Stimulated activated CD4-positive, alpha-beta T cell treated with anti-CD3 and anti-CD28 coated beads, Interleukin-4, amount 100 ng/mL, for 48 hours (primary cell): ENCODE results near the gene MTARC1.

Experiments
- DNase-seq, 2 donors: peaks; one replicate each; pipeline ENCODE4 v3.0.0-alpha.2; 2020; ENCODE audit warnings: low read depth in 2 of 2

Gene MTARC1

DNA sequence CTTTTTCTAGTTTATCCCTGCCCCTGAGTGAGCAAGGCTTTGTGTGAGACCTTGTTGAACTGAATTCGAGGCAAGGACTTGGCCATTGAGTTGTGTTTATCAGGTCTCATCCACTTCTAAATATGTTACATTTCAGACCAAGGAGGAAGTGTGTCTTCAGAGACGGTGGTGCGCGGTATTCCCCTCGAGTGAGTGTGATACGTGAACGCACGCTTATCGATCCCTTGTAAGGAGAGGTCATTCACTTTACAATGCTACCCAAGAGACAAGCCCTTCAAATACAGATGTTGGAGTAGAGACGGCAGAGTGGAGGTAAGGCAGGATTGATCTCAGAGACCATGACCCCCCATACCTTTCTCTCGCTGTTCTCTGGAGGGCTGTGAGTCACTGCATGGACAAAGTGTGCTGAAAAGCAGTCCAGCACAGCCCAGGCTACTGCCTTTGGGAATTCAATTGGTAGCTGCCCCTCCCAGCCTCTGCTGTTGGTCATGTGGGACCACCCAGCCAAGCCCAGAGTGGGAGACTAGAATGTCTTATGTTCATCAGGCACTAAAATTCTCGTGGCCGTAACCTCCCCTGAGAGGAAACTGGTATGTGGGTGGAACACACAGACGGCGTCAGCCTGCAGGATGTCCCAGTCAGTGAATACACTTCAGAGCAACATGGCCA lies 16.3 kb upstream of the MTARC1 start:
- no peak for DNase-seq

DNA sequence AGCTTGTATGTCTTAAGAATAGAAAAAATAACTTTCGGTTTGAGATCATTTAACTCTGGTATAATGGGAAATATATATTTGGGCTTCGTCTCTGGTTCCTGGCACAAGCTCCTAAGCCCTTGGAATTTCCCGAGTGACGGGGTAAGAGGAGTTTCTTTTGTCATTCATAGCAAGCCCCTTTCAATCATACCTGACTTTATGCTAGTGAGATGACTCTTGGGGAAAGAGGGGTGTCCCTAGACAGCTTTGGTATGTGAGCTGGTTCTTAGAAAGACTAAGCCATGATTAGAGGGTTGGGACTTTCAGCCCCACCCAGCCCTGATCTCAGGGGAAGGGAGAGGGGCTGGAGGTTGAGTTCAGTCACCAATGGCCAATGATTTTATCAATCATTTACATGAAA lies 13.9 kb upstream of the MTARC1 start:
- no peak for DNase-seq

DNA sequence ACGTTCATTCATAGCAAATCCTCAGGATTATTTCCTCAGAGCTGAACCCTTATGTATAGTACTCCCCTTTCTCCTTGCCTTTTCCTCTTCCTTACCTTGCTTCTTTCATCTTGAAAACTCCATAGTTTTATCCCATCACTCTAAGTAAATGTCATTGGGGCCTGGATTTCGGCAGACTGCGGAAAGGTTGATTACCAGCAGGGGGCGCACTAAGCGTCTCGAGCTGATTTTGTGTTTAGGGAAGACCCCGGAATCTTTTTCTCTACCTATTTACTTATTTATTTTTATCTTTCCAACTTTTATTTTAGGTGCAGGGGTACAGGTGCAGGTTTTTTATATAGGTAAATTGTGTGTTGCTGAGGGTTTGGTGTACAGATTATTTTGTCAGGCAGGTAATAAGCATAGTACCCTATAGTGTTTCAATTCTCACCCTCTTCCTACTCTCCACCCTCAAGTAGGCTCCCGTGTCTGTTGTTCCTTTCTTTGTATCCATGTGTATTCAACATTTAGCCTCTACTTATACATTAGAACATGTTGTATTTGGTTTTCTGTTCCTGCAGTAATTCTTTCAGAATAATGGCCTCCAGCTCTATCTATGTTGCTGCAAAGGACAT lies 11.4 kb upstream of the MTARC1 start:
- peak in 1 of 2 donors; percentile 18 for DNase-seq

DNA sequence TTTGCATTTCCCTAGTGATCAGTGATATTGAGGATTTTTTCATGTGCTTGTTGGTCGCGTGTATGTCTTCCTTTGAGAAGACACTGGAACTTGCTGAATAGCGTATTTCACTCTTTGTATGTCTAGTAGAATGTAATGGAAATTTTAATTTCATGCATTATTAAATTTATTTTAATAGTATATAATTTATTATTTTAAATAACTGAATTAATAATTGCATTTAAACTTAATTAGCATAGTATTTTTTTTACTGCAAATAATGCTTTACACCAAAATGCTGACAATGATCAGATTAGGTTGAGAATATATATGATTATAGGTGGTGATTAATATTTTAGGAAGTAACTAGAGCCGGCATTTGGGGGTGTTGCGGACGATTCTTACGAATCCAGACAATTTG lies 10.5 kb upstream of the MTARC1 start:
- no peak for DNase-seq

DNA sequence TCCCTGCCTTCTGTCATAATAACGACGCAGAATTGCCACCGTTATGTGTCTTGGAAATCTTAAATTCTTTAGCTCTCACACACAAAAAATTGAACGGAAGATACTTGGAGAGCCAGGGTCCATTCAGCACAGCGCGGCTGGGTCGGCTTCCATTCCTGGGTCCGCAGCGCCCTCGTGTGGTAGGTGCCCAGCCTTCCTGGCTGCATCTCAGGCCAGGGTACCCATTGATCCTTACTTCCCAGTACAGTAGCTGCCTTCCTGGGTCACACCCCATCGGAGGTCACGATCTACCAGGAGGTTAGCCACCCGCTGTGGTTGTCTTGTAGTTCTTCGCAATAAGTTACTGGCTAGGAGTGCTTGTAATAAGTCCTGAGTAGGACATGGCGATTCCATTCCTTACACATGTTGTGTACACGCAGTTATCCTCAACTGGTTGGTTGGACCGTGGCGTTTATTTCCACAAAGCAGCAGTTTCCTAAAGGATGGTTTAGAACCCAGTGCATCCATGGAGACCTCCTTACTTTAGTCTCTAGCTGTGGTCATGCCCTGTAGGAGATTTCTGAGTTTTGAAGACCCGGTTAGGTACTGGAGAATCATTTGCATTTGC lies 9.9 kb upstream of the MTARC1 start:
- peak; percentile 66 to 74 for DNase-seq

DNA sequence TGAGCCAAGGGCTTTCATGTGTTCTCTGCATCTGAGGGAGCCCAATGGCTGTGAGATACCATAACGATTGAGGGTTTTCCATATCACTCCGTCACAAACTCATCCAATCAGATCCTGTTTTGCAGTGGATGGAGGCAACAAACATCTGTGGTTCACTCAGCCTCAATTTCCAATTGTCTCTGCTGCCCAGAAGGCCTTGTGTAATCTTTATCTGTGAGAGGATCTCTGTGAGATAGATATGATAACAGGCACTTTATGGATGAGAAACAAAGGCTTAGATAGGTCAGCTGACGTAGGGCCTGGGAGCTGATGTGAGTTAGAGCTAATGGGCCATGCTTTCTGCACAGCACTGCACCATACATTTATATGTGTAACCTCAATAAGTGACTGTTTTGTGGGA lies 3.3 kb upstream of the MTARC1 start:
- DNase-seq: no peak

DNA sequence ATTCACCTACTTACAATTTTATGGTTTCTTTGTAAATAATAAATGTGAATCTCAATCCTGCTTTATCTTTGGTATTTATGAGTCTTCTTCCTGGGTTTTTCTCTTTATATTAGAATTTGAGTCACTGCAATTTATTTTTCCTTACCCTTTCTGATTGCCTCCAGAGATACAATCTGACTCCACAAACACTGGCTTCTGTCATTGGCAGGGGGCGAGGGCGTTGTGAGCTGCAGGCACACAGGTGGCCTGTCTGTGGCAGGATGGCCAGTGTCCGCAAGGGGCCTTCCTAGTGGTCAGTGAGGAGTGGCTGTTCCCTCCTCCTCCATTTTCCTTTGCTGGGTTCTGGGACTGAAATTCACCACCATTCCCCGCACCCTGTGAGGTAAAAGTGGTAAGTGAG lies 2.0 kb upstream of the MTARC1 start:
- DNase-seq: no peak

DNA sequence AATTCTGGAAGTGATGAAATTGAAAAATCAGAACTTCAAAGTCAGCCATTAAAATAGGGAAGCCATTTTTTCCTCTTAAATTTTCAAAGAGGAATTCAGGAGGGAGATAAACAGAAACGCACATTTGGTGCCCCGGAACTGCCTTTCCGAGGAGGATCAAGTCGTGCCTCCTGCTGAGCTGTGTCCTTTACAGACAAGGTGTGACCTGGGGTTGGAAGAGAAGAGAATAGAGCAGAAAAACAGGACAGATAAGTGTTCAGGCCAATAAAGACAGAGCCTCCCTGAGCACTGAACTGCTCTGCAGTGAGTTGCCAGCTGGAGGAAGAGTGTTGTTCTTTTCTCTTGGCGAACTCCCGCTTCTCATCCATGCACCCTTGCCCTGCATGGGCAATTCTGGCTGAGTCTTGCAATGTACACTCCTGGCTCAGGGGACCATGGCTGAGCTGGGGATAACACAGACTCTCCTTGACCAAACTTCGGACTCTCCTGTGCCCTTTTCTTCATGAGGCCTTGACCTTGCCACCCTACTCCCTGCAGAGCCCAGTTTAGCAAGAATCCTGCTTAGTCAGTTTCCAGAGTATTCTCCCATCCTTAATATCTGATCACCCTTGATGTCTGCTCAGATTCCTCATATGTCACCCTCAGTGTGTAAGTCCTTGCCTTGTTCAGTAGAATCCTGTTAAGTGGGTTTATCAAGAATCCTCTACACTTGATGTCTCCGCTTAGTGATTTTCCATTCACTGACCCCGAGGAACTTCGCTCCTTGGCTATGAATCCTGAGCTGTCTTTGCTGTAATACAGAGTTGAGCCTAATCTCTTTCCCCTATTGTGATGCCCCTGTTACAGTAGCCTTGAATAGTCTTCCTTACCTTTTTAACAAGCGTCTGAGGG lies 1.3 kb upstream of the MTARC1 start:
- no peak for DNase-seq

DNA sequence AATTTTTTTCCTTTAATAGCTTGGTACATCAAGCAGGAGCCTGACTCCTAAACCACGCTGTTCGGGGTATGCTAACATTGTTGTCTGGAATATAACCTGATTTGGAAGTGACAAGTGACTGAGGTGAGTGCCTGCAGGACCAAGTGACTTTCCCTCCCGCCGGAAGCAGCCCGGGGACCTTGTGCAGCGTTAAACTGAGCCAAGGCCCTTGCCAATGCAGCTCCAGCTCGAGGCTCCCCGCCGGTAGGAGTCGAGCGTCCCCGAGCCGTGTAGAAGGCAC lies 716 bp upstream of the MTARC1 start:
- DNase-seq: no peak

DNA sequence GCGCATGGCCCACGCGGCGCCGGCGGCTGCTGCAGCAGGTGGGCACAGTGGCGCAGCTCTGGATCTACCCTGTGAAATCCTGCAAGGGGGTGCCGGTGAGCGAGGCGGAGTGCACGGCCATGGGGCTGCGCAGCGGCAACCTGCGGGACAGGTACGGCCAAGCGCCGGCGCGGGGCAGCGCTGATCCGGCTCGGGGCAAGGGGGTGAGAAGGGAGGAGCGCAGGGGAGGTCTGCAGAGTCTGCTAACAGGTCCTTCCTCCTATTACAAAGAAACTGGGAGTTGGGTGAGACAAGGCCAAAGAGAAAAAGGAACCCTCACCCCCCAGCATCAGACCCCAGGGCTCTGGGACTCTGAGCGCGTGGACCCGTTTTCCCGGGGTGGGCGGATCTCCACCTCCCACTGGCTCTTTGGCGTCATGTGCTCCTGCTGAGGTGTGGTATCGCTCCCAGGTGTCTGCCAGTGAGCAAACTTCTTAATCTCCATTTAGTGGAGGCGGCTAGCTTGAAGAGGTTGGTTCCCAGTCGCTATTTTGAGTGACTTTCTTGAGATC lies 431 bp downstream of the MTARC1 start:
- no peak for DNase-seq

DNA sequence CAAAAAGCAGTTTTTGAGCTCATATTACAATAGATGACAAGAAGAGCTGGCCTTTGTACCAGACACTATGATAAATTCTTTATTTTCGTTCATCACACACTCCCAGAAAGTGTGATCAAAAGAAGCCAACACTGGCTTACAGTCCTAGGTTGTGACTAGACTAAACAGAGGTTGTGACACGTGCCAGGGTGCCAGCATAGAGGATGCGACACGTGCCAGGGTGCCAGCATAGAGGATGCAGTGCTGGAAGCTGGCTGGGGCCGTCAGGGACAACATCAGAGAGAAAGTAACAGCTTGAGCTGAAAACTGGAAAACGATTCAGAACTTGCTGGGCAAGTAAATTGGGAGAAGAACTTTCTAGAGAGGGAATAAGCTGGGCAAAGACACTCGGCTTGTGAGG lies 2.2 kb downstream of the MTARC1 start:
- no peak for DNase-seq

DNA sequence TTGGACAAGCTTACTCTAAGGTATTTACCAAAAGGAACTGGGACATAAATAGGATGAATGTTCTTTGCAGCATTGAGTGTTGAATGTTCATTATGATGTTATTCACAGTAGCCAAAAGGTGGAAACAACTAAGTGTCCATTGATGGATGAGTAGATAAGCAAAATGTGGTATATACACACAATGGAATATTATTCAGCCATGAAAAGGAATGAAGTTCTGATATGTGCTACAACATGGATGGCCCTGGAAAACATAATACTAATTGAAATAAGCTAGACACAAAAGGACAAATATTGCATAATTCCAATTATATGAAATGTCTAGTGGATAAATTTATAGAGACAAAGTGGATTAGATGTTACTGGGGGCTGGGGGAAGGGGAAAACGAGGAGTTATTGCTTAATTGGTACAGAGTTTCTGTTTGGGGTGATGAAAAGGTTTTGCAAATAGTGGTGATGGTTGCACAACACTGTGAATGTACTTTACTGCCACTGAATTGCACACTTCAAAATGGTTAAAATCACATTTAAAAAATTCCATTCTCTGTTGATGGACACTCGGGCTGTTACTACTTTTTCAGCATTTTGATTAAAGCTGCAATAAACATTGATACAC lies 2.9 kb downstream of the MTARC1 start:
- DNase-seq: no peak

DNA sequence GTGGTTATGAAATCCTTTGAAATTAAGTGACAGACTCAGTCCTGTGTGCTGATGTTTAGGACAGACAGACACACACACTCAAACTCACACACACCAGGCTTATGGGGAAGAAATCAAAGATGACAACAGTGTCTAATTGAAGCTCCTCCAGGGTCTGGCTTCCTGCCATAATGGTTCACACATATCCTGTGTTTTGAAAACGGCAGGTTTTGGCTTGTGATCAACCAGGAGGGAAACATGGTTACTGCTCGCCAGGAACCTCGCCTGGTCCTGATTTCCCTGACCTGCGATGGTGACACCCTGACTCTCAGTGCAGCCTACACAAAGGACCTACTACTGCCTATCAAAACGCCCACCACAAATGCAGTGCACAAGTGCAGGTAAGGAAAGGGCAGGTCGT lies 4.6 kb downstream of the MTARC1 start:
- no peak for DNase-seq

DNA sequence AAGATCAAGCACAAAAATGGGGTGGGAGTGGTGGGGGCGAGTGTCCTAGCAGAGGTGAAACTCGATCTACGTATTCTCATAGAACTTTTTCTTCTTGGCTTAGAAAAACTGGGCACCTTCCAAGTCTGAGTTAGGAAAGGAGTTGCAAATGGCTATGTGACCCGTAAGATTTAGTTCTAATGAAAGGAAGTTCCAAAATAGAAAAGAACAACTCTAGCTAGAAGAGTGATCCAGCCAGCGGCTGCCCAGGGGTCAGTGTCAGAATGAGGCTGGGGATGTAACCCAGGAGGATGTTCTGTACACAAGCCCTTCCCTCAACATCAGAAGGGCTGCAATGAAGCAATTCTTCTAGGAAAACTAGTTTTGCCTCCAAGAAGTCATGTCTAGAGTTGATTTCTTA lies 5.2 kb downstream of the MTARC1 start:
- no peak for DNase-seq

DNA sequence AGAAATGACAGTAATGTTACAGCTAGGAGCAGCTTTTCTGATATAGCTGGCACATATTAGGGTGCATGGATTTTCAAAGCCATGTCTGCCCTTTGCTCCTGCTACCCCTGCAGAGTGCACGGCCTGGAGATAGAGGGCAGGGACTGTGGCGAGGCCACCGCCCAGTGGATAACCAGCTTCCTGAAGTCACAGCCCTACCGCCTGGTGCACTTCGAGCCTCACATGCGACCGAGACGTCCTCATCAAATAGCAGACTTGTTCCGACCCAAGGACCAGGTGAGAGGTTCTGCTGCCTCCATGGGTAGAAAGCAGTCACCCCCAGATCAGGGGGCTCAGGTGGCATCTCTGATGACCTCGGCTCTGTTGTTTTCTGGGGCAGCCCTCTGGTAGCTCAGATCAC lies 9.8 kb downstream of the MTARC1 start:
- DNase-seq: no peak

DNA sequence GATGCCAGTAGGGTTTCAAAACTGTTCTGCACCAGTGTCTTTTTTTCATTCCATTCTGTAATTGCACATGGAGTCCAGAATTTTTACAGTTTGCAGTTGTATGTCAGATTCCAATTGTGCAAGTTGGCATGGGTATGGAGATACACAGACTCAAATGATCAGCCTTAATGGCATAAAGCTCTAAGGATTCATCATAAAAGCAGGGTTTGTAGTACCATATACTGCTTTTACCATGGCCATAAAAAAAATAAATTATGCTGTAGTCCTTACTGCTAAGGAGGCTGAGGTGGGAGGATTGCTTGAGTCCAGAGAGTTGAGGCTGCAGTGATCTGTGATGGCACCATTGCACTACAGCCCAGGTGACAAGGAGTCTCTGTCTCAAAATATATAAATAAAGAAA lies 10.3 kb downstream of the MTARC1 start:
- DNase-seq: no peak

DNA sequence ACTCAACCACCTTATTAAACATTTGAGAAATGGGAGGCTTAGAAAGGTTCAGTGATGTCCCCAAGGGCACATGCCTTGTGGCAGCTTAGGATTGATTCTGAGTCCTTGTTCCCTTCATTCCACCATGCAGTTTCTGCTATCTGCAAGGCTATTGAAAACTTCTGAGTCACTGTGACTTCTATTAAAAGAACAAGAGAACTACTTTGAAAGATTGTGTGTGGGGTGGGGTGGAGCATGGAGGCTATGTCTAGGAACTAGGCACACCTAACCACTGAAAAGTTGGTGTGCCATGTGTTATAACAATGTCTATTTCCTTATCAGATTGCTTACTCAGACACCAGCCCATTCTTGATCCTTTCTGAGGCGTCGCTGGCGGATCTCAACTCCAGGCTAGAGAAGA lies 10.8 kb downstream of the MTARC1 start:
- no peak for DNase-seq

DNA sequence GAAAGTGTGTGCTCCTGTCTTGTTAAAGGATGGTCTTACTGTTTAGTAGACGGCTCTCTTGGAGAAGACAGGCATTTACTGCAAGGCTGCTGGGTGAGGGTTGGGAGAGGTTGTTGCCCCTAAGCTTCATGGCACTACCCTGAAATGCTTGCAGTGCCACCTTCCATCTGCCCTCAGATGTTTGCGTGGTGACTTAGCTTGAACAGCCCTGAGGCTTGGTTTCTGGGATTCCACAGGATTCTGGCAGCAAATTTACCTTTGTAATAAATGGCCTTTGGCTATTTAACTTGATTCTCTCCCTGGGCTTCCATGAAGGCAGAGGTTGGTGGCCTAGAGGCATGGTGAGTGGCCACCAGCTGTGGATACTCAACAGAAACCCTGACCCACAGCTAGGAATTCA lies 11.6 kb downstream of the MTARC1 start:
- DNase-seq: no peak

DNA sequence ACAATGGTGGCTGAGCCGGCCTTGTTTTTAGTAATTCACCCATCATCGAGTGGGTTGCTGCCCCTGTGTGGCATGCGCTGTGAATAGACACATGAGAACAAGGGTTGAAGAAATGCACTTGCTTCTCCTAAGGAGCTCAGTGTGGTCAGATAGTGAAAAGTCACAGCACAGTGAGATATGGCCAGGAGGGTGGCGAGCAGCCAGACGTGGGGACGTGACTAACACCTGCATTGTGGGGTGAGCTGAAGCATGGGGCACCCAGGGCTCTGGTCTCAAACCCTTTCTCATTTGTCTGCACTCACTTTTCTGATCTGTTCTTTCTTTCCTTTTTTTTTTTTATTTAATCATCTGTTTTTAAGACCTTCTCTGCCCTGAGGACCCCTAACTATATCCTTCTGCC lies 13.5 kb downstream of the MTARC1 start:
- no peak for DNase-seq

DNA sequence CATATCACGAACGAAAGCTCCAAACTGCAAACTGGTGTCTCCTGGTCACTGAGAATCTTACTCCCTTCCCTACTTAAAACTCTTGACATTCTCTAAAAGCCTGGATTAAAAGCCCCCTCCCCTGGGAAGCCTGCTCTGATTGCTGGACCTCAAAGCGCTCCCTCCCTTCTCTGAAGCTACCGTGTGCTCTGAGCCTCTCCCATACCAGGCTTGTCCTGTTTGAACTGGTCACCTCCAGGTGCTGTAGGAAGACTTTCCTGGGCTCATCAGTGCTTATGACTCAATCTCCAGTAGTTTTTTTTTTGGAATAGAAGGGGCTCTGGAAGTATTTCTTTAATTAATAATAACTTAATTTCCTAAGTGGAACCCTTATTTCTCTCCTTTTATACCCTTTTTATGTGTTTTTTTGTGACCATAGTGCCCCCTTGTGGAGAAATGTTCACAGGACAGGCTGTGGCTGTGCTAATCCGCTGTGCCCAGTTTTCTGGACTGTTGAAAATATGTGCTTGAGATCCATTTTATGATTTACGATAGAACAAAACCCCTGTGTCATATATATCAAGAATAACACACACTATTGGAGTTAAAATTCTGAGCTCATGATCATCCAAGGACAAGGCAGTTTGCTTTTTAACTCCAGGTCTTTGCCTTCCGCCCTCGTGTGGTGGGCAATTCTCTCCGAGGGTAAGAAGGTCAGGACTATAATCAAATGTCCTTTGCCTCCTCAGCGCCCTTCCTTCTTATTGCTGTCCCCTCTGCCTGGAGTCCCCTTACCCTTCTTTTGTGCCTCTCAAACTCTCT lies 16.9 kb downstream of the MTARC1 start:
- no peak for DNase-seq

DNA sequence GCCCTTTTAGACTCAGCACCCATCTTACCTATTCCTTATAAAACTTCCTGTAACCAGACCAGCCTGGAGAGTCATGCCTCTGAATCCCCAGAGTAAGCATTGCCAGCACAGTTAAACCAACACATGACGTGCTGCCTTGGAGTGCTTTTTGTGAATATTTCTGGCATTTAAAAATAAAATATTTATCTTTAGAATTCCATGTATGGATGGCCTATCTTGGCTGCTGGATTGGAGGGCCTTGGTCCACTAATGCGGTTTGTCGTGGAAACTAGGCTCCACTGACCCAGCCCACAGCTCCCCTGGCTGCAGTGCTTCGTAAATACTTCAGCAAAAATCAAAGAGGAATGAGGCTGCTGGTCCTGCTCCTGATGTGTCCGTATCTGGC lies 17.5 kb downstream of the MTARC1 start:
- no peak for DNase-seq
